C4-2B (cell line): ENCODE data around the gene ANKRD63.

ENCODE experiments used
- CTCF ChIP-seq: fragments of 450-650 bp; conservative IDR thresholded peaks from 2 replicates; pipeline ENCODE4 v1.5.1; 2017; ENCODE audit warnings: mild to moderate bottlenecking
- ZFX ChIP-seq: fragments of 450-650 bp; IDR thresholded peaks from 2 replicates; pipeline ENCODE4 v1.6.1; 2017

GRCh38 chr15:40292246-40292645, 9.4 kb upstream of the ANKRD63 start:
- TF ChIP-seq CTCF (no peak), ZFX (no peak)
